ENCODE measurements around the gene PROZ.

The PROZ gene

GRCh38 chr13:113126265-113127150, 31.9 kb upstream of the PROZ start:
- no peak overlapping the region for H3K4me3 ChIP-seq (ENCODE audit: low read depth, low read length)
- no peak for DNase-seq (ENCODE audit: low read depth)
- TF ChIP-seq CTCF (IDR thresholded peaks at IDR 0.05; ENCODE audit: insufficient read depth, low read depth, low read length, missing control alignments): no peak

GRCh38 chr13:113129480-113129879, 29.0 kb upstream of the PROZ start:
- DNase-seq (ENCODE audit: low read depth): no peak
- H3K4me3 ChIP-seq (ENCODE audit: low read depth, low read length): no peak overlapping the region

GRCh38 chr13:113129921-113130750, 28.3 kb upstream of the PROZ start:
- no peak for DNase-seq (ENCODE audit: low read depth)
- H3K4me3 ChIP-seq (ENCODE audit: low read depth, low read length): no peak overlapping the region
- no peak for TF ChIP-seq CTCF (IDR thresholded peaks at IDR 0.05; ENCODE audit: insufficient read depth, low read depth, low read length, missing control alignments)

More at GRCh38 chr13:113129480-113129879, 29.0 kb upstream of the PROZ start:
- TF ChIP-seq CTCF (IDR thresholded peaks at IDR 0.05; ENCODE audit: insufficient read depth, low read depth, low read length, missing control alignments): no peak

- no peak for DNase-seq (ENCODE audit: low read depth)
- TF ChIP-seq CTCF (IDR thresholded peaks at IDR 0.05; ENCODE audit: insufficient read depth, low read depth, low read length, missing control alignments): no peak
- no peak overlapping the region for H3K4me3 ChIP-seq (ENCODE audit: low read depth, low read length)
Measured at GRCh38 chr13:113135281-113135760, 23.1 kb upstream of the PROZ start.

GRCh38 chr13:113137691-113138298, 20.7 kb upstream of the PROZ start:
- no peak overlapping the region for H3K4me3 ChIP-seq (ENCODE audit: low read depth, low read length)
- DNase-seq (ENCODE audit: low read depth): no peak
- no peak for TF ChIP-seq CTCF (IDR thresholded peaks at IDR 0.05; ENCODE audit: insufficient read depth, low read depth, low read length, missing control alignments)

GRCh38 chr13:113138792-113139551, 19.5 kb upstream of the PROZ start:
- no peak overlapping the region for H3K4me3 ChIP-seq (ENCODE audit: low read depth, low read length)

More at GRCh38 chr13:113138792-113139551, 19.5 kb upstream of the PROZ start:
- no peak for DNase-seq (ENCODE audit: low read depth)
- TF ChIP-seq CTCF (IDR thresholded peaks at IDR 0.05; ENCODE audit: insufficient read depth, low read depth, low read length, missing control alignments): no peak
